Erythroblast (primary cell): ENCODE measurements around the gene MGAT4D.
"Not testable (repeated sequence)": the region's sequence is repeated elsewhere in the genome, so short reads cannot be mapped to it uniquely, and the experiment has no call there.

ENCODE experiments used
- DNase-seq, 2 experiments: peaks; one replicate each; lab custom pipeline; 2025; lab: John Stamatoyannopoulos, UW
- GATA1 ChIP-seq: IDR thresholded peaks from 2 replicates; pipeline ENCODE4 v1.6.1; 2011; ENCODE audit warnings: low read depth, mild to moderate bottlenecking, control low read depth, low read length, moderate library complexity
- POLR2A ChIP-seq: IDR thresholded peaks from 2 replicates; pipeline ENCODE4 v1.6.1; 2011; ENCODE audit warnings: mild to moderate bottlenecking, low read length

Gene MGAT4D

DNA sequence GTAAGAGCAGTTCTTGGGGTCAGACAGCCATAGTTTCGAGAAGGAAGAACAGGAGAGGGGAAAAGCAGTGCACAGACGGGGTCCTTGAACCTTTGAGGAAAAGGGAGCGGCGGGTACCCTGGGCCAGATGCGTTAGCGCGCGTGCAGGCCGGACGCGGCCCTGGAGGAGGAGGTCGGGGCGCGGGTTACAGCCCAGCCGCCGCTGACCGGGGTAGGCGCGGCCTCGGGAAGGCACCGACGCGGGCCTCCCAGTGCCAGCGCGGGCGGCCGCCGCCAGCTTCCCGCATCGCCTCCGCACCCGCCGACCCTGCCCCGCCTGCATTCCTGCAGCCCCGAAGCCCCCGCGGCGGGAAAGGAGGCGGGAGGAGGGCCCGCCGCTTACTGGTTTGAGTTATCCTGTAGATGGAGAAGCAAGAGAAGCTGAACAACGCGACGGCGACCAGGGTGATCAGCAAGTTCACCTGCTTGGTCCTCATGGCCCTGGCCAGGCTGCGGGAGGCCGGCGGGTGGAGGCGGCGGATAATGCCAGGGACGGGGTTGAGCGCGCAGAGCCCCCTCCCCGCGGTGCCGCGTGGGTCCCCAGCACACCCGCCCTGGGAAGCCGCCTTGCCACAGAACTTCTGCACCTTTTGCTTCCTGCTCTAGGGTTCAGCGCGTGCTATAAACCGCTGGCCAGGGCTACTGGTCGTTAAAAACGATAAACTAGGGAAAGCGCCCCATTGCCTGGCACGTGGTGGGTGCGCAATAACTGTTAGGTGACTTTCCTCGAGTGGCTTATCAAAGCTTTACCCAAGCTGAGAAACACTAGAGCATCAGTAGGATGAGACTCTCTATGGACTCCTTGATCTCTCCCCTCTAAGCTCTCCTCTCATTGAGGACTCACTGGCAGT lies at the start of gene MGAT4D:
Gene MGAT4D (minus strand): TSS at position 547 of the 890 bp plus-strand sequence. CDS start 71 bp downstream, at position 476.
- DNase-seq = no peak
- TF ChIP-seq POLR2A = no peak
- TF ChIP-seq GATA1 = no peak

- no peak for TF ChIP-seq GATA1
- TF ChIP-seq POLR2A = no peak
These were observed 35.9 kb upstream of the MGAT4D start for GRCh38 chr4:140533951-140534480.

GRCh38 chr4:140529434-140529833 lies 31.3 kb upstream of the MGAT4D start:
- no peak for TF ChIP-seq POLR2A
- no peak for TF ChIP-seq GATA1
- peak; percentile 14 to 62 for DNase-seq

More at GRCh38 chr4:140533951-140534480, 35.9 kb upstream of the MGAT4D start:
- no peak for DNase-seq

DNA sequence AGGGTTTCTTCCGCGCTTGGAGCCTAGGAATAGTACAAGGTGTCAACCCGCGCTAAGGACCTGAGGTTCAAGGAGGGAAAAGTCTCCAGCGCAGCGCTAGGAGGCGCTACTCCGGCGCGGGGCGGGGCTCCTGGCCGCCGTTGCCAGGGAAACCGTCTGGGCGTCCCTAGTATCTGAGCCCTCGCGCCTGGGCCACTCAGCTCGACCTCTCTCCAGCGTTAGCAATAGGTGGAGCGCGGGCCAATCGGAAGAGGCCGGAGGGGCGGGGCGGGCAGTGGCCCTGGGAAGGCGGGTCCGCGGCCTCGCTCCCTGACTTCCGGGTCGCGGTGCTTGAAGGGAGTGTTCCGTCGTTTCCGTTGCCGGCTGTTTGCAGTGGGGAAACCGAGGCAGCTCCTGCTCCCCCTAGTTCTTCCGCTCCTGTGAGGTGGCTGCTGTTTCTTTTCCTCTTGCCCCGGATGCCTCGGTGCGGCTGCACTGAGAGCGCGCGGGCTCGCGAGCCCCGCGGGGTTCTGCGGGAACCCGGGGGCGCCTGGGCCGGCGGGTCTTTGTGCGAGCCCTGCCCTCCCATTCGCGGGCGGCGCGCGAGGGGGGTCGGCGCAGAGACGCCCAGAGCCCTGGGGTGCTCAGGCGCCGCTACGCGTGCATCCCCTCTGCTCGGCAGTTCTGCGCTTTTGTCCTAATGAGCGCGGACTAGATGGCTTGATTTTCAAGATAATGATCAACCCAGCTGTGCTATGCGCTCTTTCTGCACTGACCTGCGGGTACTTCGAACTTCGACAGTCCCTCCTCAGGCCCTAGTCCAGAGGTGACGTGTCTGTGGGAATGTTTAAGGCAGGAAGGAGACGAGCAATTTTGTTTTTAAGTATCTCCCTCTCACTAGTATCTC lies 26.0 kb upstream of the MGAT4D start, which contains the start of gene ELMOD2:
Gene ELMOD2 (plus strand): TSS at position 312 of the 886 bp plus-strand sequence. CDS start 1,261 bp downstream, outside the sequence.
- DNase-seq = peak; percentile 98
- TF ChIP-seq POLR2A (peak; percentile 81), GATA1 (no peak)

DNA sequence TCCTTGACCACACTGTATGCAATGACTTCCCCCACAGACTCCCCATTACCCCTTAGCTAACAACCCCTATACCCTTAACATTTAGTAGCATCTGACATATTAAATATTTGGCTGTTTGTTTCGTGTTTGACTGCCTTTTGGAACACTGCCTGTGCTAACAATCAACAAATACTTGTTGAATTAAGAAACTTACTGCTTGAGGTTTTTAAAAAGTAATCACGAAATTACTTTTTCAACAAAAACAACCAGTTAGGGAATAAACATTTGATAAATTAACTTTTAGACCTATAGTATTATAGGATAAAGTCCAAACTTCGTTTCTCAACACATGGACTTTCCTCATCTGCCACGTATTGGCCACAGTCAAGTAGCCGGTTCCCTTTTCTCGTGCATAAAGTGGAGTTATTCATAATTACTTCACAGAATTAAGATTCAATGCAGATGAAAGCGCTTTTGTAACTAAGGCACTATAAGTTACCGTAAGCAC lies 25.3 kb upstream of the MGAT4D start:
- no peak for TF ChIP-seq POLR2A
- no peak for TF ChIP-seq GATA1
- DNase-seq = no peak

GRCh38 chr4:140515423-140515822 lies 17.3 kb upstream of the MGAT4D start:
- DNase-seq = no peak
- TF ChIP-seq GATA1 = no peak
- TF ChIP-seq POLR2A = no peak

GRCh38 chr4:140513765-140514164 lies 15.7 kb upstream of the MGAT4D start:
- DNase-seq = not testable (repeated sequence)

DNA sequence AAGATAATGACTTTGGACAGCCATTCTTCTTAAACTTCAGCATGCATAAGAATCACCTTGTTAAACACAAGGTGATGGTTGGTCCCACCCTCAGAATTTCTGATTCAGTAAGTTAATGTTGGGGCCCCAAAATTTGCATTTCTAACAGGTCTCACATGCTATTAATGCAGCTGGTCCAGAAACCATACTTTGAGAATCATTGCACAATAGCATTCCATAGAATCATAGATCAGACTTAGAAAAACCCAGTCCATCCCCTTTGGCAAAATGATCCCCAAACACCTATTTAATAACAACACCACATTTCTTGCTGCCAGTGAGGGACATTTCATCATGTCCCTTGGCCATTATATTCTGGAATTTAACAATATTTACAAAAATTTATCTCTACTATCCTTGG lies 6.2 kb upstream of the MGAT4D start:
- TF ChIP-seq POLR2A (no peak), GATA1 (no peak)
- no peak for DNase-seq

DNA sequence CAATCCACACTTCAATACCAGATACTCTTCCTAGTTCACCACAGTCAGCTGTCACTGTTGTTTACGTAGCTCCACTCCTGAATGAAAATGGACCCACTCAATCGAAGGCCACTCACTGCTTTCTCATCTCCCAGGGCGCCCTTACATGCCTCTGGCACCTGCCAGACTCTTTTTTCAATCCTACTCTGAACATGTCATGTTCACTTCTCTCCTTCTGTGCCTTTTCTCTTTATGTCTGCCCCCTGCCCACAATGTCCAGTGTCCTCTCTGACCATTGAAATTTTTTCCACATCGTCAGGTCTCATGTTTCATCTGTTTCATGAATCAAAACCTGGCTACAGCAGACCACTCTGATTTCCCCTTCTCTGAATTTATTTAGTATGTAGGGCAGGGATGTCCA lies 1.3 kb upstream of the MGAT4D start:
- TF ChIP-seq GATA1 (no peak), POLR2A (no peak)
- DNase-seq = no peak

- DNase-seq = no peak
- TF ChIP-seq GATA1 = no peak
- TF ChIP-seq POLR2A = no peak
These were observed 717 bp downstream of the MGAT4D start for GRCh38 chr4:140497405-140497746.

DNA sequence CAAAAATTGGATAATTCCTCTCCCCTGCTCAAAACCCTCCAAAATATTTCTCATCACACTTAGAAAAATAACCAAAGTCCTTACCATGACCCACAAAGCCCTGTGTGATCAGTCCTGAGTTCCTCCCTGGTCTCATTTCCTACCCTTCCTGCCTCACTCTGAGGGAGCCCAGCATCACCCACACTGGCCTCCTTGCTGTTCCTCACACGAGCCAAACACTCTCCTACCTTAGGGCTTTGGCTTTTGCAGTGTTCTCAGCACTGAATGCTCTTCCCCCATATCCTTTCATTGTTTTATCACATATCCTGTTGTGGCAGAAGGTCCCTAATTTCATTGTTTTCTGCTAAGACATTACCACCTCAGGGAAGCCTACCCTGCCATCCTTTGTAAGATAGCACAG lies 12.2 kb downstream of the MGAT4D start:
- no peak for TF ChIP-seq POLR2A
- no peak for TF ChIP-seq GATA1
- DNase-seq = no peak

DNA sequence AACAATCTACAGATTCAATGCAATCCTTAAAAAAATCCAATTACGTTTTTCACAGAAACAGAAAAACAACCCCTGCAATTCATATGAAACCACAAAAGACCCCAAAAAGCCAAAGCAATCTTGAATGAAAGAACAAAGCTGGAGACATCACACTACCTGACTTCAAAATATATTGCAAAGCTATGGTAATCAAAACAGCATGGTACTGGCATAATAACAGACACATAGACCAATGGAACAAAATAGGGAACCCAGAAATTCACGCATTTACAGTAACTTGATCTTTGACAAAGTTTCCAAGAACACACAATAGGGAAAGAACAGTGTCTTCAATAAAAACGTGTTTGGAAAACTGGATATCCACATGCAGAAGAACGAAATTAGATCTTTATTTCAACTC lies 14.6 kb downstream of the MGAT4D start:
- TF ChIP-seq GATA1 = no peak
- TF ChIP-seq POLR2A = no peak

GRCh38 chr4:140472156-140472555 lies 25.9 kb downstream of the MGAT4D start:
- DNase-seq = no peak
- TF ChIP-seq POLR2A (no peak), GATA1 (no peak)

More for the DNA sequence above, 14.6 kb downstream of the MGAT4D start:
- no peak for DNase-seq
